ENCODE measurements around the gene BTBD9.

- TF ChIP-seq POLR2A (IDR thresholded peaks at IDR 0.05; ENCODE audit: low read length) (no peak), GATA1 (IDR thresholded peaks at IDR 0.05; ENCODE audit: low read depth, low read length) (no peak)
Measured at GRCh38 chr6:38187811-38188590, 451.7 kb downstream of the BTBD9 start.

All from erythroblast (primary cell).